ENCODE measurements around the gene TBC1D1.

GRCh38 chr4:38005637-38006036 lies 114.8 kb downstream of the TBC1D1 start:
- TF ChIP-seq EP300 (IDR thresholded peaks at IDR 0.05; ENCODE audit: borderline replicate concordance in 1 of 2, low read depth in 2 of 2, low read length in 2 of 2) = no peak
- no peak for TF ChIP-seq EZH2 (IDR thresholded peaks at IDR 0.05; ENCODE audit: low read depth, low read length, severe bottlenecking)
